ENCODE data around the gene WNK2.
A peak's percentile ranks its signal among the peaks of the same experiment; 100 is the strongest.

Gene WNK2

DNA sequence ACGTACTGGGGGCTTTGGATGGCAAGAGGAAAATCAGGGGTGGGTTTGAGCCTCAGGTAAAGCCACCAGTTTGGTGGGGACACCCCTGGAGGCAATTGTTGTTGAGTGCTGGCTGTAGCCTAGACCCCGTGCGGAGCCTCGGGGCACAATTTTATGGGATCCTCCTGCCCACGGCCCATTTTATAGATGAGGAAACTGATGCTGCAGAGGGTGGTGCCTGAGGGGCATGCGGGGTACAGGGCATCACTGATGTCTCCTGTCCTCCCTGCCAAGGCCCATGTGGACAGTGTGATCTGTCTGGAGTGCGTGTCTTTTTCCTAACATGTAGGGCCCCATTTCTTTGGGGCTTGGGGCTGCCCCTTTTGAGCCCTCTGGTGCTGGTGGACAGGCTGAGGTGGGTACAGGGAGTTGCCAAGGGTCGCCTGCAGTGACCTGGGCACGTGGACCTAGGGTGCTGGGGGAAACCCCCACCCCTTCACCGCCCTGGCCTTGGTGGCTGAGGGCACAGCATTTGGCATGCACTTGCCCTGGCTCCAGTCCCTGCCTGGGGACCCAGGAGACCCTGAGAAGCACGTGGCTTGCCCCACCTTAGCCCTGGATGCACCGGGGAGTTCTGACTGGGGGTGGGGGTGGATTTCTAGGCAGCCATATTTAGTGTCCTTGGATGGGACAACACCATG lies 22.1 kb downstream of the WNK2 start:
- DNase-seq (ENCODE audit: low read depth), result no peak
- TF ChIP-seq, protein P1, sequence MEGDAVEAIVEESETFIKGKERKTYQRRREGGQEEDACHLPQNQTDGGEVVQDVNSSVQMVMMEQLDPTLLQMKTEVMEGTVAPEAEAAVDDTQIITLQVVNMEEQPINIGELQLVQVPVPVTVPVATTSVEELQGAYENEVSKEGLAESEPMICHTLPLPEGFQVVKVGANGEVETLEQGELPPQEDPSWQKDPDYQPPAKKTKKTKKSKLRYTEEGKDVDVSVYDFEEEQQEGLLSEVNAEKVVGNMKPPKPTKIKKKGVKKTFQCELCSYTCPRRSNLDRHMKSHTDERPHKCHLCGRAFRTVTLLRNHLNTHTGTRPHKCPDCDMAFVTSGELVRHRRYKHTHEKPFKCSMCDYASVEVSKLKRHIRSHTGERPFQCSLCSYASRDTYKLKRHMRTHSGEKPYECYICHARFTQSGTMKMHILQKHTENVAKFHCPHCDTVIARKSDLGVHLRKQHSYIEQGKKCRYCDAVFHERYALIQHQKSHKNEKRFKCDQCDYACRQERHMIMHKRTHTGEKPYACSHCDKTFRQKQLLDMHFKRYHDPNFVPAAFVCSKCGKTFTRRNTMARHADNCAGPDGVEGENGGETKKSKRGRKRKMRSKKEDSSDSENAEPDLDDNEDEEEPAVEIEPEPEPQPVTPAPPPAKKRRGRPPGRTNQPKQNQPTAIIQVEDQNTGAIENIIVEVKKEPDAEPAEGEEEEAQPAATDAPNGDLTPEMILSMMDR (IDR thresholded peaks at IDR 0.05; ENCODE audit: control insufficient read depth, insufficient read depth, low read depth, low read length, missing control alignments), result no peak

DNA sequence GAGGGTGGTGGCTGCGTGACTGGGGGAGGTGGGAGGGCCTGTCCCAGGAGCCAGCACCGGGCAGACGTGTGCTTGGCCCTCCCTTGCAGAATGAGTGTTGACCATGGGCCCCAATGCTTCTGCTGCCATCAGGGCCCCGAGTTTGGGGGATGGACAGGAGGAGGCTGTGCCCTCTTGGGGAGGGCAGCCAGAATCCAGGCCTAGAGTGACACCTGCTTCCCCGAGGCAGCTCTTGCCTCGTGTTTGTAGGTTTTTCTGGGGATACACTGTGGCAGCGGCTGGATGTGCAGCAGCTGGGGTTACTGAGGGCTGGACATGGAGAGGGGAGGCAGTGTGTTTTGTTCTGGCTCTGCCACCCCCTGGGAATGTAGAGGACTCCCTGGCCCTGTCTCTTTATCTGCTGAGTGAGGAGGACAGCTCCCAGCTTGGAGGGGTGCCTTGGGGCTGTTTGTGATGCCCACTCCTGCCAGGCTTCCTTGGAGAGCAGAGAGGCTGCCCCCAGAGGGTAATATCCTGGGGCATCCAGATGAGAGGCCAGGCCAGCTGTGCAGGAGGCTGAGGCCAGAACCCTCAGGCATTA lies 22.7 kb downstream of the WNK2 start:
- TF ChIP-seq, protein P1 (IDR thresholded peaks at IDR 0.05; ENCODE audit: control insufficient read depth, insufficient read depth, low read depth, low read length, missing control alignments), result no peak
- no peak overlapping the region for H3K4me3 ChIP-seq (ENCODE audit: control insufficient read depth, low read depth, low read length)
- no peak for DNase-seq (ENCODE audit: low read depth)

More for the DNA sequence above, 22.1 kb downstream of the WNK2 start:
- no peak overlapping the region for H3K4me3 ChIP-seq (ENCODE audit: control insufficient read depth, low read depth, low read length)

- DNase-seq (ENCODE audit: low read depth), result peak; percentile 46
- TF ChIP-seq, protein P1 (IDR thresholded peaks at IDR 0.05; ENCODE audit: control insufficient read depth, insufficient read depth, low read depth, low read length, missing control alignments), result peak; percentile 9
- H3K4me3 ChIP-seq (ENCODE audit: control insufficient read depth, low read depth, low read length), result no peak overlapping the region
Measured at GRCh38 chr9:93207326-93207814, 23.4 kb downstream of the WNK2 start.

GRCh38 chr9:93207860-93208734 lies 24.2 kb downstream of the WNK2 start:
- TF ChIP-seq, protein P1 (IDR thresholded peaks at IDR 0.05; ENCODE audit: control insufficient read depth, insufficient read depth, low read depth, low read length, missing control alignments), result no peak
- H3K4me3 ChIP-seq (ENCODE audit: control insufficient read depth, low read depth, low read length), result no peak overlapping the region
- no peak for DNase-seq (ENCODE audit: low read depth)

DNA sequence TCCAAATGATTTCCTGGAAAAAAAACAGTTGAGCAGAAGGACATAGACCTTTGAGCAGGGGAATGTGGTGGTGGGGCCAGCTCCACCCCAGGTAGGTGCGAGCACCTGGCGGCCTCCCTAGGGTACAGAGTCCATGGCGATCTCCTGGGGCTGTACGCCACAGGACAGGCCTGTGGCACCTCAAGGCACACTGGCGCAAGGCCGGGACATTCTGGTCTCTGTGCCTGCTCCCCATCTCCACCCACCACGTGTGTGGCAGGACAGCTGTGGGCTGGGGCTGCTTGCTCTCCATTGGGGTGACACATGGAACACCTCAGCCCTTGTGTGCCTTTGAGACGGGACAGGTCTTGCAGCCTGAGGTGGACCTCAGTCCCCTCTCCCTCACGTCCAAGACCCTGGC lies 25.2 kb downstream of the WNK2 start:
- DNase-seq (ENCODE audit: low read depth), result no peak
- no peak overlapping the region for H3K4me3 ChIP-seq (ENCODE audit: control insufficient read depth, low read depth, low read length)
- TF ChIP-seq, protein P1 (IDR thresholded peaks at IDR 0.05; ENCODE audit: control insufficient read depth, insufficient read depth, low read depth, low read length, missing control alignments), result no peak

- TF ChIP-seq, protein P1 (IDR thresholded peaks at IDR 0.05; ENCODE audit: control insufficient read depth, insufficient read depth, low read depth, low read length, missing control alignments), result no peak
- no peak for DNase-seq (ENCODE audit: low read depth)
- H3K4me3 ChIP-seq (ENCODE audit: control insufficient read depth, low read depth, low read length), result no peak overlapping the region
Measured at GRCh38 chr9:93209576-93210323, 25.8 kb downstream of the WNK2 start.

Data from AG09309 (cell line).